Neutrophil (primary cell): ENCODE measurements around the gene KIFAP3.

Source experiments
- H3K27ac ChIP-seq: fragments of 200-600 bp; sonication (generic); 2 replicates; pipeline ENCODE4 v1.5.1; 2016; ENCODE audit warnings: mild to moderate bottlenecking, moderate library complexity
- H3K27me3 ChIP-seq: fragments of 200-600 bp; sonication (generic); 2 replicates; pipeline ENCODE4 v1.6.0; 2016; ENCODE audit warnings: mild to moderate bottlenecking
- H3K36me3 ChIP-seq: fragments of 200-600 bp; sonication (generic); 2 replicates; pipeline ENCODE4 v1.5.1; 2017
- H3K4me1 ChIP-seq, 2 experiments: fragments of 200-600 bp in 1 of 2; sonication (generic) in 1 of 2; 1 replicate in 1 of 2; 2 replicates in 1 of 2; pipeline versions ENCODE4 v1.5.1 to v1.6.1; 2013 to 2016; ENCODE audit warnings: low read depth in 1 of 2, low read length in 1 of 2, mild to moderate bottlenecking in 1 of 2, moderate library complexity in 1 of 2; ENCODE audit not compliant: control insufficient read depth in 1 of 2, insufficient read depth in 1 of 2
- H3K4me3 ChIP-seq, 2 experiments: fragments of 200-600 bp in 1 of 2; sonication (generic) in 1 of 2; 1 replicate in 1 of 2; 2 replicates in 1 of 2; pipeline ENCODE4 v1.5.1; 2013 to 2016; ENCODE audit warnings: low read depth in 1 of 2, low read length in 1 of 2, mild to moderate bottlenecking in 1 of 2, moderate library complexity in 1 of 2
- H3K9me3 ChIP-seq: fragments of 200-600 bp; sonication (generic); 2 replicates; pipeline ENCODE4 v1.5.1; 2016
- TF ChIP-seq, protein P1 (sequence below): fragments of 200-600 bp; sonication (generic); IDR thresholded peaks from 2 replicates; pipeline ENCODE4 v1.5.1; 2016; ENCODE audit warnings: antibody characterized with exemption

The KIFAP3 gene

DNA sequence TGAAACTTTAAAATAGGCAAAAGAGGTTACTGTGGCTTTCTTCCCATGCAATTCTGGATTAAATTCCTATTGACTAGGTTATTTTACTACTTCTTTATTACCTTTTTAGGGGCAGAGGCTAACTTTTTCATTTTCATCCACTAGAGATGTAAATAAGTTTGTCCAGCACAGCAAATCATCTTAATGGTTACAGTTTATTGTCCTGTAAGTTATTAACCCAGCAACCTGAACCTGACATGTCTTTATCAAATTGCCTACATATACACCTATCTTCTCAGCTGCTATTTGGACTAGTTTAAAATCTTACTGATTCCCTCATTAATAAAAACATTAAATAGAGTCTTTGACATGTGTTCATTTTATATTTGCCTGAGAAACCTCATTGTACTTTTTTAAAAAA, 173.9 kb downstream of the KIFAP3 start:
- Histone ChIP-seq H3K4me3 (no peak overlapping the region), H3K27me3 (peaks cover 40% of the 10 kb centered on the region), H3K4me1 (peaks cover 15 to 35% of the 10 kb centered on the region in 2 experiments), H3K27ac (no peak overlapping the region), H3K36me3 (no peaks in the 10 kb centered on the region), H3K9me3 (no peaks in the 10 kb centered on the region)
- TF ChIP-seq, protein P1, sequence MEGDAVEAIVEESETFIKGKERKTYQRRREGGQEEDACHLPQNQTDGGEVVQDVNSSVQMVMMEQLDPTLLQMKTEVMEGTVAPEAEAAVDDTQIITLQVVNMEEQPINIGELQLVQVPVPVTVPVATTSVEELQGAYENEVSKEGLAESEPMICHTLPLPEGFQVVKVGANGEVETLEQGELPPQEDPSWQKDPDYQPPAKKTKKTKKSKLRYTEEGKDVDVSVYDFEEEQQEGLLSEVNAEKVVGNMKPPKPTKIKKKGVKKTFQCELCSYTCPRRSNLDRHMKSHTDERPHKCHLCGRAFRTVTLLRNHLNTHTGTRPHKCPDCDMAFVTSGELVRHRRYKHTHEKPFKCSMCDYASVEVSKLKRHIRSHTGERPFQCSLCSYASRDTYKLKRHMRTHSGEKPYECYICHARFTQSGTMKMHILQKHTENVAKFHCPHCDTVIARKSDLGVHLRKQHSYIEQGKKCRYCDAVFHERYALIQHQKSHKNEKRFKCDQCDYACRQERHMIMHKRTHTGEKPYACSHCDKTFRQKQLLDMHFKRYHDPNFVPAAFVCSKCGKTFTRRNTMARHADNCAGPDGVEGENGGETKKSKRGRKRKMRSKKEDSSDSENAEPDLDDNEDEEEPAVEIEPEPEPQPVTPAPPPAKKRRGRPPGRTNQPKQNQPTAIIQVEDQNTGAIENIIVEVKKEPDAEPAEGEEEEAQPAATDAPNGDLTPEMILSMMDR: no peak

DNA sequence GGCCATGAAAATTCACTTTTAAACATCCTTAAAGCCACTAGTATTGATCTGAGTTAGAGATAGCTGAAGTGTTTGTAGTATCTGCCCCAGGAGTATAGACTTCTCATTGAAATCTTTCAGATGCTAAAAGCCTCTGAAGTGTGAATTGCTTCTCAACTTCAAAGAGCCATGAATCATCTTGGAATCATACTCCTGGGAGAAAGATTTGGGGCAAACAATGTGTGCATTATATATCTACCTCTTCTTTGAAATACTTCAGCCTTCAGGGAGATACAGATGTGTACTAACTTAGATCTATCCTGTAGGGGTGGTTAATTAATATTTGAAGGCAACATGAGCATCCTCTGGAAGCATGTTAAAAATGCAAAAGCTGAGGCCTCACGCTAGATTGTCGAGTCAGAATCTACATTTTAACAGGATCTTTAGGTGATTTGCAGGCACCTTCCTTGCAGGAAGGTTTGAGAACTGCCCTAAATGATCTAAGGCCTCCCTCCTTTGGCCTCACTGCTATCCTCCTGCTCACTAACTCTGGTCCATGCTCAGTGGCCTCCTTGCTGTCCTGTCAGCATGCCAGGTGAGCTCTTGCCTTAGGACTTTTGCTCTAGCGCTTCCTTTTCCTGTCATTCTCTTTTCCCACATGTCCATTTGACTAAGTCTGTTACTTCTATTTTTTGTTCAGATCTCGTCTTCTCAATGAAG, 174.8 kb downstream of the KIFAP3 start:
- Histone ChIP-seq H3K36me3 (no peaks in the 10 kb centered on the region), H3K4me1 (peaks cover 17 to 38% of the 10 kb centered on the region in 2 experiments), H3K27me3 (peaks cover 40% of the 10 kb centered on the region), H3K4me3 (no peak overlapping the region), H3K9me3 (no peaks in the 10 kb centered on the region), H3K27ac (no peak overlapping the region)
- TF ChIP-seq, protein P1: no peak

DNA sequence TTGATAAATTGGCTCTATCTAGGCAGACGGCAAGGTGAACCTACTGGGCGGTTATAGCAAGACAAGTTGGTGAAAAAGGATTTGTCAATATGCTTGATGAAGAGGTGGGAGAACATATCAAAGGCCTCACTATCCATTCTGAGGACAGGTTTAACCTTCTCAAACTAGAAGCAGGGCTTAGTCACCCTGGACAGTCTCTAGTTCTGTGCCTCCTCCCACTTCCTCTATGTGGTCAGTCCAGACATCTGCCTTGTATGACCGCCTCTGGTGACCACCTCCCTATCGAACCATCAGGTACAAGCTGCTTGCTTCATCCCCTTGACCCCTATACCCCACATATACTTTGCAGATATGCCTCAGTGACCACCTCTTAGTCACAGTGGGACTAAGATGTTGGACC, 178.5 kb downstream of the KIFAP3 start:
- Histone ChIP-seq H3K4me1 (peaks cover 19 to 36% of the 10 kb centered on the region in 2 experiments), H3K4me3 (no peak overlapping the region), H3K27ac (peak overlapping the region; percentile 29), H3K9me3 (no peaks in the 10 kb centered on the region), H3K36me3 (no peaks in the 10 kb centered on the region), H3K27me3 (peaks cover 36% of the 10 kb centered on the region)
- TF ChIP-seq, protein P1: no peak

DNA sequence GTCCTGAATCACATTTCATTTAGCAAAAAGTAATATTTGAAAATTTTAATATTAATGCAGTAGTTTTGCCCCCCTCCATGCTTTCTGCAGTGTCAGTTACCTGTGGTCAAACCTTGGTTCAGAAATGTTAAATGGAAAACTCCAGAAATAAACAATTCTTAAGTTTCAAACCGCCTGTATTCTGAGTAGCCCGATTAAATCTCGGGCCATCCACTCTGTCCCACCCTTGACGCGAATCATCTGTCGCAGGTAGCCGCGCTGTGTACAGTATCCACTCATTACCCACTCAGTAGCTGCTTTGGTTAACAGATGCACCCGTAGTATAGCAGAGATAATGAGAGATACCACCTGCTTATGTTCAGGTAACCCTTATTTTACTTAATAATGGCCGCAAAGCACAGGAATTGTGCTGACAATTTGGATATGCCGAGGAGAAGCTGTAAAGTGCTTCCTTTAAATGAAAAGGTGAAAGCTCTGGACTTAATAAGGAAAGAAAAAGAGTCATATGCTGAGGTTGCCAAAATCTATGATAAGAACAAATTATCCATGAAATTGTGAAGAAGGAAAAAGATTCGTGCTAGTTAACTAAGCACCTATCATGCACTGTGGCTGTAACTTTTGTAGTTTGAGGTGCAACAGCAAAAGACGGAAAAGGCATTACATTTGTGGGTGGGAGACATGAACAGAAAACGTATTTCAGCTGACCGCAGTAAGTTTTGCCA, 179.9 kb downstream of the KIFAP3 start:
- TF ChIP-seq, protein P1: no peak
- Histone ChIP-seq H3K27me3 (peaks cover 29% of the 10 kb centered on the region), H3K4me3 (peak overlapping the region; percentile 88 to 89), H3K4me1 (peaks cover 19 to 40% of the 10 kb centered on the region in 2 experiments), H3K36me3 (no peaks in the 10 kb centered on the region), H3K27ac (peak overlapping the region; percentile 97), H3K9me3 (no peaks in the 10 kb centered on the region)

DNA sequence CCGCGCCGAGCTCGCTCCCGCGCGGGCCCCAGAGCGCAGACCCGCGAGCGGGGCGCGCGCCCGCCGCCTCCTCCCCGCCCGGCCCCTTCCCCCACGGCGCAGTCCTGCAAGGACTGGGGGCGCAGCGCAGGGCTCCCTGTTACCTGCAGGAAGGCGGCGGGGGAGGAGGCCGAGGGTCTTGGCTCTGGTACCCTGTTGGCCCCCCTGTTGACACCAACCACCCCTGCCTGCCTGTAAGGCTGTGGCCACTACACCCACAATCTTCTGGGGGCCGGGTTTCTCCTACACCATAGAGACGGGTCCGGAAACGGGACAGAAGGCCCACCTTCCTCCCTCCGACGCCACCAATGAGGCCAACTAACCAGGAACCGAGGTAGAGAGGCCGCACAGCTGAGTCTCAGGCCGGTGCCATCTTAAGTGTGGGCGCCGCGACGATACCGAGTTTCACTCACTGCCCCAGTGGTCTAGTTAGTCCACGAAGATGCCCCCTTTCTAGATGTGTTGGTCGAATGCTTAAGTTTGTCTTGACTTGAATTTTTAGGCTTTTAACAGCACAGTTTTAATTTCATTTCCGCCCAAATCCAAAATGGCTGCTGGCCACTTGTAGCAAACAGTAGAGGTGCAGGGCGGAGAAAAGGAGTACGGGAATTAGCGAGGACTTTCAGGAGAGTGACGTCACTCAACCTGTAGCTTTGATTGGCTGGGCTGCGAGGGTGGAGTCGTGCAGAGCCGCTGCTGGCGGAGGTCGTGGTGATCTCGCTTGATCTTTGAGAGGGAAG, 180.7 kb downstream of the KIFAP3 start, which contains the start of gene SCYL3:
TSS of gene SCYL3 (minus strand) at position 252 of the 779 bp plus-strand sequence. CDS start 5,056 bp downstream, outside the sequence.
- peaks cover under 1% of the 10 kb centered on the region for H3K36me3 ChIP-seq
- H3K9me3 ChIP-seq: no peaks in the 10 kb centered on the region
- H3K27me3 ChIP-seq: peaks cover 22% of the 10 kb centered on the region
- TF ChIP-seq, protein P1: peak; percentile 39
- H3K4me1 ChIP-seq: peaks cover 19 to 40% of the 10 kb centered on the region in 2 experiments
- peak within 1 kb of the TSS; percentile 88 to 89 for H3K4me3 ChIP-seq
- H3K27ac ChIP-seq: peak within 1 kb of the TSS; percentile 97
